ENCODE data around the gene LRP2.
"Not testable (repeated sequence)": the region's sequence is repeated elsewhere in the genome, so short reads cannot be mapped to it uniquely, and the experiment has no call there.

LRP2 gene

GRCh38 chr2:169362118-169362893 lies at the start of gene LRP2:
TSS of gene LRP2 (minus strand) at chr2:169362534. CDS start at chr2:169362399, 135 bp downstream.
- no peak for DNase-seq (ENCODE audit: extremely low read depth in 1 of 2, low read depth in 1 of 2)

GRCh38 chr2:169406891-169407290 lies 44.6 kb upstream of the LRP2 start:
- DNase-seq (ENCODE audit: extremely low read depth in 1 of 2, low read depth in 1 of 2), result no peak

- DNase-seq (ENCODE audit: extremely low read depth in 1 of 2, low read depth in 1 of 2), result not testable (repeated sequence)
Observed at GRCh38 chr2:169399491-169399890, 37.2 kb upstream of the LRP2 start.

GRCh38 chr2:169397697-169398096 lies 35.4 kb upstream of the LRP2 start:
- DNase-seq (ENCODE audit: extremely low read depth in 1 of 2, low read depth in 1 of 2), result no peak

- DNase-seq (ENCODE audit: extremely low read depth in 1 of 2, low read depth in 1 of 2), result no peak
Observed at GRCh38 chr2:169395821-169396374, 33.6 kb upstream of the LRP2 start.

GRCh38 chr2:169393068-169393590 lies 30.8 kb upstream of the LRP2 start:
- DNase-seq (ENCODE audit: extremely low read depth in 1 of 2, low read depth in 1 of 2), result no peak

GRCh38 chr2:169391236-169391635 lies 28.9 kb upstream of the LRP2 start:
- no peak for DNase-seq (ENCODE audit: extremely low read depth in 1 of 2, low read depth in 1 of 2)

- no peak for DNase-seq (ENCODE audit: extremely low read depth in 1 of 2, low read depth in 1 of 2)
Observed at GRCh38 chr2:169388161-169388560, 25.8 kb upstream of the LRP2 start.

- DNase-seq (ENCODE audit: extremely low read depth in 1 of 2, low read depth in 1 of 2), result no peak
Observed at GRCh38 chr2:169386722-169387121, 24.4 kb upstream of the LRP2 start.

GRCh38 chr2:169384816-169385215 lies 22.5 kb upstream of the LRP2 start:
- DNase-seq (ENCODE audit: extremely low read depth in 1 of 2, low read depth in 1 of 2), result no peak

GRCh38 chr2:169372561-169372960 lies 10.2 kb upstream of the LRP2 start:
- no peak for DNase-seq (ENCODE audit: extremely low read depth in 1 of 2, low read depth in 1 of 2)

- no peak for DNase-seq (ENCODE audit: extremely low read depth in 1 of 2, low read depth in 1 of 2)
Observed at GRCh38 chr2:169366066-169366465, 3.7 kb upstream of the LRP2 start.

GRCh38 chr2:169365029-169365480 lies 2.7 kb upstream of the LRP2 start:
- no peak for DNase-seq (ENCODE audit: extremely low read depth in 1 of 2, low read depth in 1 of 2)

GRCh38 chr2:169363560-169364150 lies 1.3 kb upstream of the LRP2 start:
- DNase-seq (ENCODE audit: extremely low read depth in 1 of 2, low read depth in 1 of 2), result no peak

GRCh38 chr2:169362894-169363559 lies 693 bp upstream of the LRP2 start:
- DNase-seq (ENCODE audit: extremely low read depth in 1 of 2, low read depth in 1 of 2), result no peak

GRCh38 chr2:169361706-169362117 lies 622 bp downstream of the LRP2 start:
- no peak for DNase-seq (ENCODE audit: extremely low read depth in 1 of 2, low read depth in 1 of 2)

GRCh38 chr2:169360984-169361705 lies 1.2 kb downstream of the LRP2 start:
- no peak for DNase-seq (ENCODE audit: extremely low read depth in 1 of 2, low read depth in 1 of 2)

- DNase-seq (ENCODE audit: extremely low read depth in 1 of 2, low read depth in 1 of 2), result no peak
Observed at GRCh38 chr2:169358016-169358415, 4.3 kb downstream of the LRP2 start.

- no peak for DNase-seq (ENCODE audit: extremely low read depth in 1 of 2, low read depth in 1 of 2)
Observed at GRCh38 chr2:169354244-169354643, 8.1 kb downstream of the LRP2 start.

- DNase-seq (ENCODE audit: extremely low read depth in 1 of 2, low read depth in 1 of 2), result no peak
Observed at GRCh38 chr2:169351725-169352124, 10.6 kb downstream of the LRP2 start.

GRCh38 chr2:169349535-169349934 lies 12.8 kb downstream of the LRP2 start:
- DNase-seq (ENCODE audit: extremely low read depth in 1 of 2, low read depth in 1 of 2), result no peak

All from stimulated activated CD8-positive, alpha-beta memory T cell treated with anti-CD3 and anti-CD28 coated beads, Interleukin-7, amount 100 ng/mL, for 48 hours (primary cell).